ENCODE results near the gene CHPF2.

Gene CHPF2

DNA sequence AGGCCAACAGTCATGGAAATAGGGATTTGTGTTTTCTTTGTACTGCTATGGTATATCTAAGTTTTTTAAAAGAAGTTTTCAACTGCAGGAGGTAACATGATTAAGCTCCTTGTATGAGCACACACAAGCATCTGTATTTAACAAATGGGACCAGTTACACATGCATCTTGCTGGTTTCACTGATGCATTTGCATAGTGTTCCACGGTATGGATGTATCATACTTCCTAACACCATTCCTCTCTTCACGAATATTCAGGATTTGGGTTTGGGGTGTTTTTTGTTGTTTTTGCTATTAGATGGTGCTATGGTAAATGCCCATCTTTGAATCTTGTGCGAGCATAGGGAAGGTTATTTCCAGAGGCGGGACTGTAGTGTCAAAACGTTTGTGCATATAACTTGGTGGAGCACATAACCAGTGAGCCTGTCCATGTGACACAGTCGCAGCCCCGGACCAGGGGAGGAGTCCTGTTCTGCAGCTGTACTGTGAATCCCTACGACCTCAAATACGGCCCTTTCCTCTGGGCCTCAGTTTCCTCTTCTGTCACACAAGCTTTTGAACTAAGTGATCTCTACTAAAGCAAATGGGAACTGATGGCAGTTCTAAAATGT is 23.9 kb upstream of the CHPF2 start:
- H3K4me3 ChIP-seq (ENCODE audit: low read length): no peak overlapping the region
- no peak overlapping the region for H4K8ac ChIP-seq (ENCODE audit: low read depth, low read length)
- H3K36me3 ChIP-seq (ENCODE audit: control insufficient read depth, insufficient read depth, low read length): peaks cover 3% of the 10 kb centered on the region
- no peak overlapping the region for H3K23ac ChIP-seq (ENCODE audit: low read length)
- no peaks in the 10 kb centered on the region for H3K79me2 ChIP-seq (ENCODE audit: control insufficient read depth, insufficient read depth, low read length)
- no peaks in the 10 kb centered on the region for H3K79me1 ChIP-seq (ENCODE audit: low read length)
- no peak overlapping the region for H3K4ac ChIP-seq (ENCODE audit: low read depth, low read length)
- H2BK15ac ChIP-seq (replicated peaks; ENCODE audit: low read depth): no peak overlapping the region
- no peak overlapping the region for H2BK120ac ChIP-seq (ENCODE audit: low read depth, low read length)
- H3K4me1 ChIP-seq (ENCODE audit: control insufficient read depth, low read depth, low read length): peaks cover 2% of the 10 kb centered on the region
- no peak overlapping the region for H3K56ac ChIP-seq (ENCODE audit: low read length)
- H3K27ac ChIP-seq (ENCODE audit: low read depth, low read length): no peak overlapping the region
- no peak overlapping the region for H2AK5ac ChIP-seq (ENCODE audit: low read length)
- no peak overlapping the region for H3K18ac ChIP-seq (ENCODE audit: low read length)
- no peak overlapping the region for H4K5ac ChIP-seq (ENCODE audit: low read length)
- no peaks in the 10 kb centered on the region for H3K27me3 ChIP-seq (ENCODE audit: insufficient read depth, low read length, poor library complexity)
- H3K9ac ChIP-seq (ENCODE audit: low read length): no peak overlapping the region
- WGBS (ENCODE audit: extremely low coverage, insufficient coverage, low lambda C conversion rate): no CpG with 5 or more reads among the region's 9 CpGs
- no peak overlapping the region for H3K4me2 ChIP-seq (ENCODE audit: low read length)
- H2BK5ac ChIP-seq (ENCODE audit: low read length): no peak overlapping the region
- DNase-seq: no peak

DNA sequence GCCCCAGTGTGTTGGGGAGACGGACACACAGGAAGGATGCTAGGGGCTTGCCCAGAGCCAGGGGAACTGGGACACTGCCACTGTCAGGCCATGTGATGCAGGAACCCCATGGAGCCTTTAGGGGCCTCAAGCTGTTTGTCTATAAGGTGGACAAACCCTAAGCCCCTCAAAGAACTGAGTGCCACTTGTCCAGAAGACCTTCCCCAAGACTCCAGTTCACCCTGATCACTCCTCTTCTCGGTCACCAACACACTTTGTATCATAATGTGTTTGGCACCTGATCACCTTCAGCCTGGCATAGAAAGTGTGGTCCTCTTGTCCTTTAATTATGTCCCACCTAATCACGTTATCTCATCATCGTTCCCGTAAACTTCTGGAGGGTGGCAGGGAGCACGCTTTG is 22.7 kb upstream of the CHPF2 start:
- H4K5ac ChIP-seq (ENCODE audit: low read length): no peak overlapping the region
- H3K27me3 ChIP-seq (ENCODE audit: insufficient read depth, low read length, poor library complexity): no peaks in the 10 kb centered on the region
- H3K27ac ChIP-seq (ENCODE audit: low read depth, low read length): no peak overlapping the region
- WGBS (ENCODE audit: extremely low coverage, insufficient coverage, low lambda C conversion rate): no CpG with 5 or more reads among the region's 6 CpGs
- H3K9ac ChIP-seq (ENCODE audit: low read length): no peak overlapping the region
- no peak overlapping the region for H3K4me3 ChIP-seq (ENCODE audit: low read length)
- no peak overlapping the region for H4K8ac ChIP-seq (ENCODE audit: low read depth, low read length)
- no peak overlapping the region for H3K18ac ChIP-seq (ENCODE audit: low read length)
- H3K23ac ChIP-seq (ENCODE audit: low read length): no peak overlapping the region
- H2AK5ac ChIP-seq (ENCODE audit: low read length): no peak overlapping the region
- no peaks in the 10 kb centered on the region for H3K79me2 ChIP-seq (ENCODE audit: control insufficient read depth, insufficient read depth, low read length)
- no peak overlapping the region for H3K56ac ChIP-seq (ENCODE audit: low read length)
- H2BK120ac ChIP-seq (ENCODE audit: low read depth, low read length): no peak overlapping the region
- no peak overlapping the region for H2BK5ac ChIP-seq (ENCODE audit: low read length)
- peaks cover 9% of the 10 kb centered on the region for H3K36me3 ChIP-seq (ENCODE audit: control insufficient read depth, insufficient read depth, low read length)
- H2BK15ac ChIP-seq (replicated peaks; ENCODE audit: low read depth): no peak overlapping the region
- no peak for DNase-seq
- no peaks in the 10 kb centered on the region for H3K79me1 ChIP-seq (ENCODE audit: low read length)
- H3K4me2 ChIP-seq (ENCODE audit: low read length): no peak overlapping the region
- no peak overlapping the region for H3K4ac ChIP-seq (ENCODE audit: low read depth, low read length)
- peaks cover 2% of the 10 kb centered on the region for H3K4me1 ChIP-seq (ENCODE audit: control insufficient read depth, low read depth, low read length)

DNA sequence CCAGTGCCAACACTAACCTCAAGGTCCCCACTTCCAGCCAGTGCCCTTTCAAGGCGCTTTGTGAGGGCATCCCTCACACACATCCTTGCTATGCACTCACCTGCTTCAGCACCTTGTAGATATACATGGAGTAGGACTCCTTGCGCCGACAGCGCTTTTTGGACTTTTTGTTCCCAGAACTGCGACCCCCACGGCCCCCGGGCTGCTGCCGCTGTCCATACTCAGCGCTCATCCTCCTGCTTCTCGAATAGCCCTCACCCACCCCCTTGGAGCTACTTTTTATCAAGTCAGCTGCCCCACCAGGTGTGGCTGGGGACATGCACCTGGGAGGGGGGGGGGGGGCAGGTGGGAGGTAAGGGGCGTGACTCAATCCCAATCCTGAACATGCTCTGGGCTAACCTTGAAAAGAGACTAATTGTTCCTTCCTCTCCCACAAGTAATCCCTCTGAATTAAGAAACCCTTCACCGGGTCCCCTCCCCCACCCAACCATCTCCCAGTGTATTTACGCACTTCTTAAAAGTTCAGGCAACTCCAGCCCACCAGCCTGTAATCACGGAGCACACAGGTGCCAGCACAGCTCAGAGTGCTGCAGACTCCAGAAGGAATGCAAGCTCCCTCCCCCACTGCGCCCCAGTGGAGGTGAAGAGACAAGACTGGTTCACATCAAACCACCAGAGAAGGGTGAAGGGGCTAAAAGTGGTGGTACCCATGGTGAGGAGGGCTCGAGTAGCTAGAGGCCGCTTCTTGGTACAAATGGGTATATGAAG is 22.0 kb upstream of the CHPF2 start, which contains the start of gene H2BK1:
H2BK1 (minus strand) TSS at position 402 of the 768 bp plus-strand sequence; CDS start at position 232, 170 bp downstream.
- H3K4me3 ChIP-seq (ENCODE audit: low read length): no peak within 1 kb of the TSS
- H3K4me2 ChIP-seq (ENCODE audit: low read length): no peak within 1 kb of the TSS
- no peak within 1 kb of the TSS for H4K8ac ChIP-seq (ENCODE audit: low read depth, low read length)
- no peaks in the 10 kb centered on the region for H3K27me3 ChIP-seq (ENCODE audit: insufficient read depth, low read length, poor library complexity)
- peak; percentile 36 for DNase-seq
- H3K27ac ChIP-seq (ENCODE audit: low read depth, low read length): no peak within 1 kb of the TSS
- H3K56ac ChIP-seq (ENCODE audit: low read length): no peak within 1 kb of the TSS
- H3K79me1 ChIP-seq (ENCODE audit: low read length): no peaks in the 10 kb centered on the region
- H3K4ac ChIP-seq (ENCODE audit: low read depth, low read length): no peak within 1 kb of the TSS
- no peak within 1 kb of the TSS for H2BK15ac ChIP-seq (replicated peaks; ENCODE audit: low read depth)
- no peaks in the 10 kb centered on the region for H3K79me2 ChIP-seq (ENCODE audit: control insufficient read depth, insufficient read depth, low read length)
- no peak within 1 kb of the TSS for H3K23ac ChIP-seq (ENCODE audit: low read length)
- peaks cover 10% of the 10 kb centered on the region for H3K36me3 ChIP-seq (ENCODE audit: control insufficient read depth, insufficient read depth, low read length)
- no peak within 1 kb of the TSS for H3K18ac ChIP-seq (ENCODE audit: low read length)
- H2BK120ac ChIP-seq (ENCODE audit: low read depth, low read length): no peak within 1 kb of the TSS
- WGBS (ENCODE audit: extremely low coverage, insufficient coverage, low lambda C conversion rate): no CpG with 5 or more reads among the region's 17 CpGs
- H3K4me1 ChIP-seq (ENCODE audit: control insufficient read depth, low read depth, low read length): peaks cover 2% of the 10 kb centered on the region
- H4K5ac ChIP-seq (ENCODE audit: low read length): no peak within 1 kb of the TSS
- H2BK5ac ChIP-seq (ENCODE audit: low read length): no peak within 1 kb of the TSS
- H2AK5ac ChIP-seq (ENCODE audit: low read length): no peak within 1 kb of the TSS
- no peak within 1 kb of the TSS for H3K9ac ChIP-seq (ENCODE audit: low read length)

GRCh38 chr7:151211155-151211772 is 21.0 kb upstream of the CHPF2 start:
- no peak overlapping the region for H2BK5ac ChIP-seq (ENCODE audit: low read length)

GRCh38 chr7:151212626-151213025 is 19.7 kb upstream of the CHPF2 start:
- Histone ChIP-seq H3K27ac (ENCODE audit: low read depth, low read length) (no peak overlapping the region), H2AK5ac (ENCODE audit: low read length) (no peak overlapping the region), H2BK5ac (ENCODE audit: low read length) (no peak overlapping the region), H3K79me2 (ENCODE audit: control insufficient read depth, insufficient read depth, low read length) (no peaks in the 10 kb centered on the region), H4K5ac (ENCODE audit: low read length) (no peak overlapping the region), H4K8ac (ENCODE audit: low read depth, low read length) (no peak overlapping the region), H3K36me3 (ENCODE audit: control insufficient read depth, insufficient read depth, low read length) (peaks cover 17% of the 10 kb centered on the region), H3K4me3 (ENCODE audit: low read length) (no peak overlapping the region), H3K27me3 (ENCODE audit: insufficient read depth, low read length, poor library complexity) (no peaks in the 10 kb centered on the region), H3K4me1 (ENCODE audit: control insufficient read depth, low read depth, low read length) (peaks cover 2% of the 10 kb centered on the region), H3K4ac (ENCODE audit: low read depth, low read length) (no peak overlapping the region), H3K4me2 (ENCODE audit: low read length) (no peak overlapping the region), H3K23ac (ENCODE audit: low read length) (no peak overlapping the region), H2BK15ac (replicated peaks; ENCODE audit: low read depth) (no peak overlapping the region), H2BK120ac (ENCODE audit: low read depth, low read length) (no peak overlapping the region), H3K56ac (ENCODE audit: low read length) (no peak overlapping the region), H3K18ac (ENCODE audit: low read length) (no peak overlapping the region), H3K9ac (ENCODE audit: low read length) (no peak overlapping the region), H3K79me1 (ENCODE audit: low read length) (no peaks in the 10 kb centered on the region)
- no peak for DNase-seq
- no CpG with 5 or more reads among the region's 5 CpGs for WGBS (ENCODE audit: extremely low coverage, insufficient coverage, low lambda C conversion rate)

More at GRCh38 chr7:151211155-151211772, 21.0 kb upstream of the CHPF2 start:
- no peak overlapping the region for H3K4me3 ChIP-seq (ENCODE audit: low read length)
- H3K27me3 ChIP-seq (ENCODE audit: insufficient read depth, low read length, poor library complexity): no peaks in the 10 kb centered on the region
- H3K23ac ChIP-seq (ENCODE audit: low read length): no peak overlapping the region
- no peak overlapping the region for H3K18ac ChIP-seq (ENCODE audit: low read length)
- no peak overlapping the region for H4K5ac ChIP-seq (ENCODE audit: low read length)
- no peak overlapping the region for H3K27ac ChIP-seq (ENCODE audit: low read depth, low read length)
- DNase-seq: no peak
- no peaks in the 10 kb centered on the region for H3K79me1 ChIP-seq (ENCODE audit: low read length)
- H3K36me3 ChIP-seq (ENCODE audit: control insufficient read depth, insufficient read depth, low read length): peaks cover 14% of the 10 kb centered on the region
- no peak overlapping the region for H3K4me2 ChIP-seq (ENCODE audit: low read length)
- no peak overlapping the region for H3K4ac ChIP-seq (ENCODE audit: low read depth, low read length)
- H3K9ac ChIP-seq (ENCODE audit: low read length): no peak overlapping the region
- H2AK5ac ChIP-seq (ENCODE audit: low read length): no peak overlapping the region
- WGBS (ENCODE audit: extremely low coverage, insufficient coverage, low lambda C conversion rate): no CpG with 5 or more reads among the region's 3 CpGs
- peaks cover 2% of the 10 kb centered on the region for H3K4me1 ChIP-seq (ENCODE audit: control insufficient read depth, low read depth, low read length)
- no peak overlapping the region for H2BK15ac ChIP-seq (replicated peaks; ENCODE audit: low read depth)
- H3K56ac ChIP-seq (ENCODE audit: low read length): no peak overlapping the region
- no peaks in the 10 kb centered on the region for H3K79me2 ChIP-seq (ENCODE audit: control insufficient read depth, insufficient read depth, low read length)
- no peak overlapping the region for H4K8ac ChIP-seq (ENCODE audit: low read depth, low read length)
- no peak overlapping the region for H2BK120ac ChIP-seq (ENCODE audit: low read depth, low read length)

All from mesendoderm (in vitro differentiated cells).